HEK293 (cell line): ENCODE data around the gene PCNA.

Experiments used
- CTCF ChIA-PET: fragments of 350-600 bp; formaldehyde crosslinking; extraction: SDS; loops from one replicate; lab custom pipeline; 2021; ENCODE audit warnings: antibody characterized with exemption; lab: Yijun Ruan, JAX
- POLR2A ChIA-PET: fragments of 300-600 bp; formaldehyde crosslinking; extraction: SDS; loops from one replicate; lab custom pipeline; 2020; ENCODE audit warnings: antibody characterized with exemption, inconsistent platforms; lab: Yijun Ruan, JAX
- H3K27ac ChIP-seq: fragments of 200-500 bp; sonication (Bioruptor generic); 2 replicates; pipeline ENCODE4 v1.5.1; 2014; ENCODE audit warnings: low read depth, low read length, control low read depth, inconsistent platforms; ENCODE audit errors: extremely low read depth
- H3K36me3 ChIP-seq, 2 experiments: fragments of 200-500 bp in 1 of 2; sonication (Bioruptor generic) in 1 of 2; 1 replicate in 1 of 2; 2 replicates in 1 of 2; pipeline ENCODE4 v1.5.1; 2014 to 2017; ENCODE audit warnings: inconsistent platforms in 2 of 2, low read length in 2 of 2; ENCODE audit not compliant: control insufficient read depth in 2 of 2, insufficient read depth in 1 of 2
- H3K4me1 ChIP-seq: fragments of 200-500 bp; sonication (Bioruptor generic); 2 replicates; pipeline ENCODE4 v1.5.1; 2014; ENCODE audit warnings: mild to moderate bottlenecking, low read length, inconsistent platforms; ENCODE audit not compliant: control insufficient read depth, insufficient read depth
- H3K4me3 ChIP-seq: 2 replicates; pipeline ENCODE4 v1.5.1; 2011; ENCODE audit warnings: low read depth, mild to moderate bottlenecking, control low read depth, low read length, moderate library complexity
- H3K9me3 ChIP-seq: fragments of 200-500 bp; sonication (Bioruptor generic); 2 replicates; pipeline ENCODE4 v1.5.1; 2014; ENCODE audit warnings: low read depth, low read length, inconsistent platforms; ENCODE audit not compliant: control insufficient read depth, insufficient read depth
- ELK4 ChIP-seq: IDR thresholded peaks from 2 replicates; pipeline ENCODE4 v1.6.1; 2011; ENCODE audit warnings: mild to moderate bottlenecking, low read depth, low read length, borderline replicate concordance
- OSR2 ChIP-seq: fragments of 450-650 bp; formaldehyde crosslinking; IDR thresholded peaks from 2 replicates; pipeline ENCODE4 v1.5.1; 2016; ENCODE audit warnings: missing biosample characterization, missing genetic modification characterization
- PRDM10 ChIP-seq: fragments of 450-650 bp; formaldehyde crosslinking; IDR thresholded peaks from 2 replicates; pipeline ENCODE4 v1.5.1; 2016; ENCODE audit warnings: missing biosample characterization, missing genetic modification characterization
- SCRT2 ChIP-seq: fragments of 450-650 bp; formaldehyde crosslinking; IDR thresholded peaks from 2 replicates; pipeline ENCODE4 v1.5.1; 2016; ENCODE audit warnings: missing biosample characterization, missing genetic modification characterization
- ZBTB10 ChIP-seq: fragments of 450-650 bp; formaldehyde crosslinking; IDR thresholded peaks from 2 replicates; pipeline ENCODE4 v1.5.1; 2016; ENCODE audit warnings: missing biosample characterization, missing genetic modification characterization
- ZBTB26 ChIP-seq: fragments of 450-650 bp; formaldehyde crosslinking; optimal IDR thresholded peaks from 2 replicates; pipeline ENCODE3; 2016; ENCODE audit warnings: missing biosample characterization, mild to moderate bottlenecking, missing genetic modification characterization
- ZNF175 ChIP-seq: fragments of 450-650 bp; formaldehyde crosslinking; IDR thresholded peaks from 2 replicates; pipeline ENCODE4 v1.5.1; 2016; ENCODE audit warnings: missing biosample characterization, missing genetic modification characterization
- ZNF202 ChIP-seq: fragments of 450-650 bp; formaldehyde crosslinking; IDR thresholded peaks from 2 replicates; pipeline ENCODE4 v1.5.1; 2016; ENCODE audit warnings: missing biosample characterization, missing genetic modification characterization, borderline replicate concordance
- ZNF350 ChIP-seq: fragments of 450-650 bp; formaldehyde crosslinking; IDR thresholded peaks from 2 replicates; pipeline ENCODE4 v1.5.0; 2017; ENCODE audit warnings: missing biosample characterization, mild to moderate bottlenecking, missing genetic modification characterization
- ZNF548 ChIP-seq: fragments of 450-650 bp; formaldehyde crosslinking; IDR thresholded peaks from 2 replicates; pipeline ENCODE4 v1.5.1; 2016; ENCODE audit warnings: missing biosample characterization, missing genetic modification characterization
- TF ChIP-seq, protein P1 (sequence below): fragments of 450-650 bp; formaldehyde crosslinking; IDR thresholded peaks from 2 replicates; pipeline ENCODE4 v1.5.1; 2016; ENCODE audit warnings: missing biosample characterization, missing genetic modification characterization
- TF ChIP-seq, protein P2 (sequence below): fragments of 450-650 bp; formaldehyde crosslinking; IDR thresholded peaks from 2 replicates; pipeline ENCODE4 v1.5.1; 2016; ENCODE audit warnings: missing biosample characterization, missing genetic modification characterization

Gene PCNA

GRCh38 chr20:5153612-5154542, 34.1 kb upstream of the PCNA start:
- Histone ChIP-seq H3K9me3 (no peaks in the 10 kb centered on the region), H3K36me3 (no peaks in the 10 kb centered on the region; a peak in 1 of 3 replicates), H3K27ac (no peak overlapping the region), H3K4me1 (peaks cover 9% of the 10 kb centered on the region; the same call in 1 of the 2 replicates), H3K4me3 (no peak overlapping the region)
- ChIA-PET POLR2A (interaction anchor here (0.6 to 1.8 kb wide), 2 partner anchors 20 to 27 kb away, joined by 3 to 9 read pairs; partner anchors contain the start of gene CDS2), CTCF (interaction anchor here (0.5 to 2.0 kb wide), 6 partner anchors 11 to 428 kb away, joined by 3 to 9 read pairs (median 4); partner anchors contain the start of gene CDS2)
- TF ChIP-seq OSR2 (tag by site-specific recombination) (no peak), ZNF350 (tag by site-specific recombination) (no peak), ZBTB10 (no peak), ZNF202 (no peak), SCRT2 (tag by site-specific recombination) (no peak), ZBTB26 (no peak), ZNF548 (tag by site-specific recombination) (no peak), PRDM10 (tag by site-specific recombination) (no peak), ELK4 (no peak), ZNF175 (tag by site-specific recombination) (no peak)
- TF ChIP-seq, protein P1, sequence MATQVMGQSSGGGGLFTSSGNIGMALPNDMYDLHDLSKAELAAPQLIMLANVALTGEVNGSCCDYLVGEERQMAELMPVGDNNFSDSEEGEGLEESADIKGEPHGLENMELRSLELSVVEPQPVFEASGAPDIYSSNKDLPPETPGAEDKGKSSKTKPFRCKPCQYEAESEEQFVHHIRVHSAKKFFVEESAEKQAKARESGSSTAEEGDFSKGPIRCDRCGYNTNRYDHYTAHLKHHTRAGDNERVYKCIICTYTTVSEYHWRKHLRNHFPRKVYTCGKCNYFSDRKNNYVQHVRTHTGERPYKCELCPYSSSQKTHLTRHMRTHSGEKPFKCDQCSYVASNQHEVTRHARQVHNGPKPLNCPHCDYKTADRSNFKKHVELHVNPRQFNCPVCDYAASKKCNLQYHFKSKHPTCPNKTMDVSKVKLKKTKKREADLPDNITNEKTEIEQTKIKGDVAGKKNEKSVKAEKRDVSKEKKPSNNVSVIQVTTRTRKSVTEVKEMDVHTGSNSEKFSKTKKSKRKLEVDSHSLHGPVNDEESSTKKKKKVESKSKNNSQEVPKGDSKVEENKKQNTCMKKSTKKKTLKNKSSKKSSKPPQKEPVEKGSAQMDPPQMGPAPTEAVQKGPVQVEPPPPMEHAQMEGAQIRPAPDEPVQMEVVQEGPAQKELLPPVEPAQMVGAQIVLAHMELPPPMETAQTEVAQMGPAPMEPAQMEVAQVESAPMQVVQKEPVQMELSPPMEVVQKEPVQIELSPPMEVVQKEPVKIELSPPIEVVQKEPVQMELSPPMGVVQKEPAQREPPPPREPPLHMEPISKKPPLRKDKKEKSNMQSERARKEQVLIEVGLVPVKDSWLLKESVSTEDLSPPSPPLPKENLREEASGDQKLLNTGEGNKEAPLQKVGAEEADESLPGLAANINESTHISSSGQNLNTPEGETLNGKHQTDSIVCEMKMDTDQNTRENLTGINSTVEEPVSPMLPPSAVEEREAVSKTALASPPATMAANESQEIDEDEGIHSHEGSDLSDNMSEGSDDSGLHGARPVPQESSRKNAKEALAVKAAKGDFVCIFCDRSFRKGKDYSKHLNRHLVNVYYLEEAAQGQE (tag by site-specific recombination) = no peak
- TF ChIP-seq, protein P2, sequence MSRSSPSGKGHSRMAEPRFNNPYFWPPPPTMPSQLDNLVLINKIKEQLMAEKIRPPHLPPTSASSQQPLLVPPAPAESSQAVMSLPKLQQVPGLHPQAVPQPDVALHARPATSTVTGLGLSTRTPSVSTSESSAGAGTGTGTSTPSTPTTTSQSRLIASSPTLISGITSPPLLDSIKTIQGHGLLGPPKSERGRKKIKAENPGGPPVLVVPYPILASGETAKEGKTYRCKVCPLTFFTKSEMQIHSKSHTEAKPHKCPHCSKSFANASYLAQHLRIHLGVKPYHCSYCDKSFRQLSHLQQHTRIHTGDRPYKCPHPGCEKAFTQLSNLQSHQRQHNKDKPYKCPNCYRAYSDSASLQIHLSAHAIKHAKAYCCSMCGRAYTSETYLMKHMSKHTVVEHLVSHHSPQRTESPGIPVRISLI (tag by site-specific recombination) = no peak
